Common myeloid progenitor, CD34-positive (primary cell): ENCODE results near the gene C19orf53. TPM values are rescaled to one million over a fixed set of nuclear protein-coding genes. Genes with fewer than 3 reads are reported as not detected.
A peak's percentile ranks its signal among the peaks of the same experiment; 100 is the strongest.

Experiments used
- CTCF ChIA-PET: fragments of 350-600 bp; sonication (Branson Sonifier 250); formaldehyde crosslinking; loops from one replicate; lab custom pipeline; 2021; ENCODE audit warnings: antibody characterized with exemption; lab: Charles Lee
- POLR2A ChIA-PET: fragments of 350-600 bp; sonication (Branson Sonifier 250); formaldehyde crosslinking; loops from one replicate; lab custom pipeline; 2021; ENCODE audit warnings: antibody characterized with exemption; lab: Charles Lee
- DNase-seq, 3 donors: peaks; one replicate each; pipeline versions ENCODE4 v3.0.0 to v3.0.0-alpha.2; 2013
- H3K27ac ChIP-seq, 2 experiments: 1 replicate in 1 of 2; 2 replicates in 1 of 2; pipeline ENCODE4 v1.7.0; 2013; ENCODE audit warnings: inconsistent platforms in 2 of 2, low read length in 2 of 2, mild to moderate bottlenecking in 2 of 2, low read depth in 1 of 2, moderate library complexity in 1 of 2; ENCODE audit not compliant: severe bottlenecking in 2 of 2, insufficient read depth in 1 of 2, poor library complexity in 1 of 2
- H3K27me3 ChIP-seq, 5 experiments: replicated peaks in 2 of 5; 1 replicate in 3 of 5; 2 replicates in 2 of 5; pipeline versions ENCODE4 v1.6.1 to v1.7.0; 2013; ENCODE audit warnings: low read length in 4 of 5, mild to moderate bottlenecking in 2 of 5, moderate library complexity in 2 of 5, inconsistent platforms in 1 of 5; ENCODE audit not compliant: insufficient read depth in 5 of 5, control insufficient read depth in 4 of 5
- H3K36me3 ChIP-seq, 4 experiments: 1 replicate in 2 of 4; 2 replicates in 2 of 4; pipeline versions ENCODE4 v1.6.1 to v1.7.0; 2013; ENCODE audit warnings: low read length in 3 of 4, control low read depth in 1 of 4, mild to moderate bottlenecking in 1 of 4; ENCODE audit not compliant: control insufficient read depth in 4 of 4, insufficient read depth in 4 of 4
- H3K4me1 ChIP-seq, 4 experiments: 1 replicate in 3 of 4; 2 replicates in 1 of 4; pipeline versions ENCODE4 v1.6.1 to v1.7.1; 2013; ENCODE audit warnings: low read length in 3 of 4, mild to moderate bottlenecking in 3 of 4, control low read depth in 1 of 4, inconsistent platforms in 1 of 4, moderate library complexity in 1 of 4; ENCODE audit not compliant: control insufficient read depth in 4 of 4, insufficient read depth in 4 of 4; ENCODE audit errors: control extremely low read depth in 1 of 4
- H3K4me3 ChIP-seq, 7 experiments: 1 replicate in 4 of 7; 2 replicates in 3 of 7; pipeline versions ENCODE4 v1.5.1 to v1.7.0; 2013; ENCODE audit warnings: mild to moderate bottlenecking in 7 of 7, low read length in 6 of 7, moderate library complexity in 6 of 7, inconsistent platforms in 2 of 7, low read depth in 2 of 7, control low read depth in 1 of 7; ENCODE audit not compliant: insufficient read depth in 4 of 7, control insufficient read depth in 1 of 7; ENCODE audit errors: extremely low read depth in 1 of 7
- H3K9me3 ChIP-seq, 5 experiments: 1 replicate in 4 of 5; 2 replicates in 1 of 5; pipeline versions ENCODE4 v1.6.1 to v1.7.1; 2013; ENCODE audit warnings: low read length in 4 of 5, mild to moderate bottlenecking in 2 of 5, inconsistent platforms in 1 of 5, low read depth in 1 of 5, moderate library complexity in 1 of 5; ENCODE audit not compliant: control insufficient read depth in 4 of 5, insufficient read depth in 2 of 5; ENCODE audit errors: control extremely low read depth in 1 of 5
- WGBS: methylation state at CpG from one replicate; pipeline ENCODE4 v1.1.5; 2013; ENCODE audit not compliant: insufficient coverage; 5-methylcytosine and 5-hydroxymethylcytosine counted together
- polyA plus RNA-seq: library from polyadenylated mRNA; unstranded; fragments of 120-200 nt; gene quantifications from one replicate; pipeline ENCODE4 v1.2.1, GENCODE V29; 2013

C19orf53 gene
- 75.9 TPM for polyA plus RNA-seq

- Histone ChIP-seq H3K9me3 (no peaks in the 10 kb centered on the region), H3K27me3 (no peaks in the 10 kb centered on the region), H3K4me1 (peaks cover 8 to 18% (median 10%) of the 10 kb centered on the region in 4 experiments), H3K4me3 (peak within 1 kb of the TSS; percentile 84 to 97 (median 90)), H3K27ac (peak within 1 kb of the TSS; percentile 68 to 90), H3K36me3 (peaks cover 13 to 50% (median 39%) of the 10 kb centered on the region in 4 experiments)
- ChIA-PET POLR2A (interaction anchor here (0.9 to 1.0 kb wide), 3 partner anchors 10 to 62 kb away, joined by 3 to 7 read pairs (median 3); no protein-coding TSS in a partner anchor), CTCF (interaction anchor here (0.6 to 1.9 kb wide), 9 partner anchors 8 to 88 kb away, joined by 3 to 7 read pairs (median 3); no protein-coding TSS in a partner anchor)
- under 1% methylated on average over 47 of the region's 61 CpGs for WGBS
- peak; percentile 86 to 88 (median 87) for DNase-seq
These were observed at the start of gene C19orf53 for GRCh38 chr19:13774217-13775191. TSS of gene C19orf53 (plus strand) at chr19:13774456. CDS start at chr19:13774478, 22 bp downstream.

GRCh38 chr19:13726323-13726722, 47.9 kb upstream of the C19orf53 start:
- 100% methylated on average over 2 of the region's 5 CpGs for WGBS
- no peak for DNase-seq
- H3K36me3 ChIP-seq, result no peaks in the 10 kb centered on the region
- CTCF ChIA-PET, result interaction anchor here (0.6 to 1.4 kb wide), 4 partner anchors 14 to 128 kb away, joined by 3 to 4 read pairs (median 3); no protein-coding TSS in a partner anchor
- H3K27ac ChIP-seq, result no peak overlapping the region
- POLR2A ChIA-PET, result no interaction called here
- H3K9me3 ChIP-seq, result no peaks in the 10 kb centered on the region
- H3K27me3 ChIP-seq, result peaks cover 0 to 2% (median 0%) of the 10 kb centered on the region in 5 experiments
- no peak overlapping the region for H3K4me3 ChIP-seq
- peaks cover 5 to 29% (median 19%) of the 10 kb centered on the region in 4 experiments for H3K4me1 ChIP-seq

GRCh38 chr19:13727798-13728197, 46.5 kb upstream of the C19orf53 start:
- peaks cover 12 to 38% (median 28%) of the 10 kb centered on the region in 4 experiments for H3K4me1 ChIP-seq
- H3K36me3 ChIP-seq, result no peaks in the 10 kb centered on the region
- no peak overlapping the region for H3K27ac ChIP-seq
- CTCF ChIA-PET, result no interaction called here
- WGBS, result 88% methylated on average over 4 of the region's 8 CpGs
- no peaks in the 10 kb centered on the region for H3K9me3 ChIP-seq
- no peak overlapping the region for H3K4me3 ChIP-seq
- POLR2A ChIA-PET, result no interaction called here
- DNase-seq, result no peak
- H3K27me3 ChIP-seq, result peaks cover 0 to 2% (median 0%) of the 10 kb centered on the region in 5 experiments

- ChIA-PET CTCF (interaction anchor here (0.6 to 0.9 kb wide), 3 partner anchors 8 to 756 kb away, joined by 3 to 6 read pairs (median 3); no protein-coding TSS in a partner anchor), POLR2A (interaction anchor here (0.7 kb wide), 1 partner anchor 361 kb away, joined by 3 read pairs; no protein-coding TSS in a partner anchor)
- H3K27ac ChIP-seq, result peak overlapping the region; percentile 64 to 96
- no peaks in the 10 kb centered on the region for H3K9me3 ChIP-seq
- DNase-seq, result peak; percentile 83 to 96 (median 92)
- peaks cover 12 to 38% (median 28%) of the 10 kb centered on the region in 4 experiments for H3K4me1 ChIP-seq
- WGBS, result 0% methylated on average over 1 of the region's 2 CpGs
- no peaks in the 10 kb centered on the region for H3K36me3 ChIP-seq
- no peaks in the 10 kb centered on the region for H3K27me3 ChIP-seq
- H3K4me3 ChIP-seq, result peak overlapping the region in 2 of 7 experiments; percentile 32 to 86
These were observed 44.4 kb upstream of the C19orf53 start for GRCh38 chr19:13729859-13730258.

- ChIA-PET CTCF (interaction anchor here (0.7 to 1.3 kb wide), 5 partner anchors 11 to 39 kb away, joined by 3 to 4 read pairs (median 3); no protein-coding TSS in a partner anchor), POLR2A (interaction anchor here (0.5 to 1.0 kb wide), 3 partner anchors 17 to 845 kb away, joined by 3 to 4 read pairs (median 3); a partner anchor contains a TSS)
- Histone ChIP-seq H3K36me3 (no peaks in the 10 kb centered on the region), H3K9me3 (no peaks in the 10 kb centered on the region), H3K4me1 (peaks cover 12 to 38% (median 28%) of the 10 kb centered on the region in 4 experiments), H3K27me3 (no peaks in the 10 kb centered on the region), H3K27ac (peak overlapping the region; percentile 88 to 96), H3K4me3 (peak overlapping the region; percentile 37 to 88 (median 76))
- peak; percentile 92 to 95 (median 95) for DNase-seq
- 0% methylated on average over 30 of the region's 39 CpGs for WGBS
These were observed 42.9 kb upstream of the C19orf53 start for GRCh38 chr19:13731147-13731964.

GRCh38 chr19:13732337-13732736, 41.9 kb upstream of the C19orf53 start:
- no peaks in the 10 kb centered on the region for H3K9me3 ChIP-seq
- POLR2A ChIA-PET, result no interaction called here
- no peaks in the 10 kb centered on the region for H3K36me3 ChIP-seq
- H3K27ac ChIP-seq, result peak overlapping the region; percentile 88 to 96
- H3K4me3 ChIP-seq, result peak overlapping the region in 6 of 7 experiments; percentile 58 to 88 (median 76)
- H3K4me1 ChIP-seq, result peaks cover 12 to 38% (median 28%) of the 10 kb centered on the region in 4 experiments
- WGBS, result 95% methylated on average over 6 of the region's 8 CpGs
- CTCF ChIA-PET, result interaction anchor here (1.0 kb wide), 1 partner anchor 16 kb away, joined by 3 read pairs; no protein-coding TSS in a partner anchor
- H3K27me3 ChIP-seq, result no peaks in the 10 kb centered on the region
- DNase-seq, result no peak
